CD4-positive, alpha-beta T cell treated with Interleukin-17A for 1 hour (primary cell): ENCODE results near the gene ZNF521.

Source experiments
- DNase-seq: peaks from one replicate; pipeline ENCODE4 v3.0.0-alpha.2; 2020

The ZNF521 gene

DNA sequence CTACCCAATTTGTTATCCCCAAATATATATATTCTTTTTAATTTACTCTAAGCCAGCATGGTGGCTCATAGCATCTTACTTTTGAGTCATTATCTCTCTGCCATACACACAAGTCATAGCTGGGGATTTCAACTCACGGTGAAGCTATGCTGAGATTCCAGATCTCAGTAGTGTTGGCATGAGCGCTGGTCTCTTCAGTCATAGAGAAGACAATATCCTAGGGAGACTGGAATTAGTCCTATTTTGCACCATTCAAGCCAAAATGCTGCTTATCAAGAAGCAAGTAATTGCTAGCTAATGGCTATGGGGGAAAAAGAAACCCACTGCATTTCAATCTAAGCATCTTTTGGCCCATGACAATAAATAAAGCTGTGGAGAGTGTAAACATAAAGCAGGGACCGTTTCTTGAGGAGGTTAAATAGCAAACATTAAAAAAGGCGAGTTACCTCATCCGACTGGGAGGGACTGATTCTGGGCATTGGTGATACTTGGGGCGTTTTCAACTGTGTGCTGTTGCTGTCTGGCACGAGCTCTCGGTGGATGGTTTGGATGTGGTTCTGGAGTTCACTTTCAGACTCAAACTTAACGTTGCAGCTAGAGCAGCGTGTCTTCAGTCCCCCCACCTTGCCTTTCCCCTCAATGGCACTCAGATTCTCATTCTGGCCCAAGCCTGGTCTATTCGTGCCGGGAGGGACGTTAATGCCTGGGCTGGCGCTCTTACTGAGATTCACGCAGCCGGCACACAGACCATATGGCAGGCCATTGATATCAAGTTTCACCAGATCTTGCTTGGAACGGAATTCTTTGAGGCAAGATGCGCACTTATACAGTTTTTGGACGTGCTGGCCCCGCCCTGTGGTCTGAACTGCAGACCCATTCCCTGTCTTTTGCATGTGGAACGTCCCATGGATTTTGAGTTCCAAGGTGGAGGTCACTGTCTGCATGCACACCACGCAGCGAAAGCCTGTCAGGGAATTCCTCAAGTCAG, 127.8 kb downstream of the ZNF521 start:
- no peak for DNase-seq

GRCh38 chr18:25223211-25223610, 128.8 kb downstream of the ZNF521 start:
- DNase-seq: no peak

GRCh38 chr18:25222648-25223047, 129.3 kb downstream of the ZNF521 start:
- no peak for DNase-seq

GRCh38 chr18:25210622-25211021, 141.3 kb downstream of the ZNF521 start:
- DNase-seq: no peak

DNA sequence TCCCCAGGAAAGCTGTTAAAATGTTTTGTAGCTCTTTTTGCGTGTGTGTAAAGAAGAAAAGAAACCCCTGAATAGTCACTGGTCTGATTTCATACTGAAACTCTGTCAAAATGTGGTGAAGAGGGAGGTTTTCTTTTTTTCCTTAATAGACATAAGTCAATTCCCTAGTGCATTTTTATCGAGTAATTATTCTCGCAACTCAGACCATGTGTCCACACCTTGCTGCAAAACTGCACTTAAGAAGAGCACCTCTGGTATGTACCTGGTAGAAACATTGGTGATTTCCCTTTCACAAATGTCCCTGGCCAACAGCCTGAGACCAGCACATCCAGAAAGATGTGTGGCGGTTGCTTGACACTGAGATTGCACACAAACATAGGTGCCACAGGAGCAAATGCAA, 159.9 kb downstream of the ZNF521 start:
- no peak for DNase-seq

DNA sequence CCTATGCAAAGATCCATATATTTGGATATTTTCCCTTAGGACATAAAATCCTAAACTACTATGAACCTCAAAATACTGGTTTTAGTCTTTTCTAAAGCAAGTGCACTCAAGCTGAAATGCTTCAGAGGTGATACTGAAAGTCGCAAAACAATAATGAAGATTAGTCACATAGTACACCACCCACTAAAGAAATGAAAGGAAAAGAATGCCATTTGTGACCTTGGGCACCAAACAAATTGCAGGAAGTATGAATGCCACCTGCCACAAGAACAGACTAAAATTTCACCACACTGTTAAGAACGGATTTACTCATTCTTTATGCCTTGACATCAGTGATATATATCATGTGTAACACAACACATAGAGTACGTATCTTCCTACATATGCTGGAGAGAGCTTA, 161.5 kb downstream of the ZNF521 start:
- DNase-seq: no peak

GRCh38 chr18:25189391-25190185, 162.4 kb downstream of the ZNF521 start:
- no peak for DNase-seq

GRCh38 chr18:25187521-25188192, 164.3 kb downstream of the ZNF521 start:
- no peak for DNase-seq

DNA sequence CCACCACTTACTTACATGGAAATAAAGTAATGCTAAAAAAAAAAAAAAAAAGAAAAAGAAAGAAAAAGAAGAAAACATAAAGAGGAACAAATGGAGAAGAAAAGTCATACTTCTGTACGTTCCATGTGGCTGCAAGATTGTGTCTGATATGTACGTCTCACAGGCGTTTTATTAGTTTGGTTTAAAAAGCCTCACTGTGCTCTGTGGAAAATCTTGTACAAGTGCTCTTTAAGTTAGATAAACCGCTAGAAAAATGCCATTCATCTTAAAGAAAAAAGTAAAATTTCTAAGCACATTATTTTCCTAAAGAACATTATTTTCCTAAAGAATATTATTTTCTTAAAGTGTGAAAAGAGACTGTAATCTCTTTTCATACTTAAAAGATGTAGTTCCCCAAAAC, 165.1 kb downstream of the ZNF521 start:
- no peak for DNase-seq

GRCh38 chr18:25181993-25182392, 170.0 kb downstream of the ZNF521 start:
- no peak for DNase-seq

DNA sequence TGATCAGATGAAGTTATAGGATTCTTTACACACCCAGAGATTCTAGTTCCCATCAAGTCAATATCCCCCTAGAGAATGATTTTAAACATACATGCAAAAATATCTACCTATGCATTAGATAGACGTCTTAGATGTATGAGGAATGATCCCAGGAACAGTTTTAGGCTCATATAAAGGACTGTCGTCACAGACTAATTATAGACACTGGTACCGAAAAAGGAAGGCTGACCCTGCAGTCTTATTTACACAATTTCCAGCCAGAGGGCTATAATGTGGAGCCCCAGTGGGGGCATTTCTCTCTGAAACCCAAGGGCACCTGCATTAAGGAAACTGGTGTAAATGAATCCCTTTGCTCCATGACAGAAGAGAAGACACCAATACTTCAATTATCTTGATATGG, 170.4 kb downstream of the ZNF521 start:
- no peak for DNase-seq

- no peak for DNase-seq
These were observed 170.9 kb downstream of the ZNF521 start for GRCh38 chr18:25180973-25181548.

DNA sequence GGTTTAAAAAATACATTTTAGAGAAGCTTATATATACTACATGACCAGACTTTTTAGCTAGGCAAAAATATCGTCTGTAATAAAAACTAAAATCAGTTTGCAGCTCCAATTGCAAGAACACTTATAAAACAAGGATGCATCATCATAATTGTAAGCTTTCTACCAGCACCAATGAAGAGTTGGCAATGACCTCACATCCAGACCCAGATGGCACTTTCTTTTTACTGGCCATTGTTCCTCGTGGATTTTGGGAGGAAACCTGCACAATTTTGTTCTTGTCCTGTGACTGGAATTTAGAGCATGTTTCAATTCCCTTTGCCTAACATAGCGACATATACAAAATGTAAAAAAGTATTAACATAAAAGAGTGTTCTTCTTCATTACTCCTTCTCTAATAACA, 174.3 kb downstream of the ZNF521 start:
- DNase-seq: no peak

DNA sequence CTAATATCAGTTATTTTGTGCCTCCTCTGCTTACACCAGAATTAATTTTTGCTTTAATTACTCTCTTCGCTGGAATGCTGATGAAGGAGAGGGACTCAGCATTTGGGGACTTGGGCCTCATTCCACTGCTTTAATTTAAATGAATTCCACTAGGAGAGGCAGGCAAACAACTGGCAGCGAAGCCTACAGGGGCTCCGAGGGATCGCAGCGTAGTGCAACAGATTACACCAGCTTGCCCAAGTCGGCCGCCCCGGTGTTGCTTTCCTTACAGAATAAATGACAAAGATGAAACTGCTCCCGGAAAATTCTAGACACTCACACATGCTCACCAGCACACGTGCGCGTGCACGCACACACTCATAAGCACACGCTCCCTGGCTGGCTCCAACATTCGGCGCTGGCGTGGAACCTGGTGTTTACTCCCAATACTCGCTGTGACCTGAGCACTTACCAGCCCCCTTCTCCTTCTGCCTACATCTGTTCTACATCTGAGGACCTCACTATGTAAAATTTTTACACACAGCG, 175.4 kb downstream of the ZNF521 start:
- no peak for DNase-seq

DNA sequence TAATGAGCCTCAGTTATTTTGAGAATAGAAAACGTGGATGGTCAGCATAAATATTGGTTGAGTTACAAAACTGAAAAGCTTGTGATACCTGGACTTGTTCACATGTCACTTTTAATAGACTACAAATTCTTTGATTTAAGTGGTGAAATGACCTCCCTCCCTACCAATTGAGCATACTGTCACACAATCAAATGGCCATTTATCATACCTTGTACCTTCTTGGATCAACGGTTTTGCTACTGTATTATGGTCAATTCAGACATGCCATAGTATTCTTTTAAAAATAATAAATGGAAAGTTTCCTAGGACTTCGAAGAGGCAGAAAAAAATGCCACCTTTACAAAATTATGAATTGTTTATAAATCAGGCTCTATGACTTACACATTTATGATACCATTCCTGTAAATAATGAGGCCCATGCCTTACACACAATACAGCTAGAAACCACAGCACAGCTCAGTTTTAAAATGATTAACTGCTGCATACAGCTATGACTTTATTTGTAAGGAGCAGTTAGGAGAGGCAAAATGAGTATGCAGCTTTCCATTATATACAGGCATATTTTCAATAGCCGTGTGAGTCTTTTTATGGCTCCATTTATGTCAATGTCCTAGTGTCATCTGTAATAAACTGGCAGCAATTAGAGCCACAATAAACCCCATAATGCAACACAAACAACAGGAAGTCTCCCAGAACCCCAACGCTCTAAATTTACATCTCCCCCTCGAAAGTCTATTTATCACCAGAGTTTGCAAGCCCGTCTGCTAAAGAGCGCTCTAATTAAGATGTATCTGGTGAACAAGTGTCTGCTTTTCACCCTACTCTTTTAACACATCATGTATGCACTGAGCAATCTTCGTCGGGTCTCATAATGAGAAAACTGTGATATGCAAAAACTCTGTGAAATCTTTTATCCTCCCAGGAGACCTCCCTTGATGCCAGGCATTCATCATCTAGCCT, 176.1 kb downstream of the ZNF521 start:
- DNase-seq: no peak

DNA sequence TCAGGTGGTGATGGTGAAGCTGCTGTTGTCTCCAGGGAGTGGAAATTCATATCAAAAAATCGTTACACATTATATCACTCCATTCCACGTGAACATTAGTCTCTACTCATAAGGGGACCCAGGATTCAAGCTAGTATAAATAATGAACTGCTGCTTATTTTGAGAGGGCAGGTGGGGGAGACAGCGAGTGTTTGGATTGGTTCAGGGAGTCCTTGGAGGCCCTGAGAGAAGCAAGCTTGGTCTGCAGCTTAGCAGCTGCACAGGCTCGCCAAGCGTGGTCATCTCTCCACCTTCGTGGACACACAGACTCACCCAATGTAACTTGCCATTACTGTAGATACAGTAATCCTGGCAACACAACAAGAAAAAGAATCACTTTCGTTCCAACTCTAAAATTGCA, 177.6 kb downstream of the ZNF521 start:
- DNase-seq: no peak

DNA sequence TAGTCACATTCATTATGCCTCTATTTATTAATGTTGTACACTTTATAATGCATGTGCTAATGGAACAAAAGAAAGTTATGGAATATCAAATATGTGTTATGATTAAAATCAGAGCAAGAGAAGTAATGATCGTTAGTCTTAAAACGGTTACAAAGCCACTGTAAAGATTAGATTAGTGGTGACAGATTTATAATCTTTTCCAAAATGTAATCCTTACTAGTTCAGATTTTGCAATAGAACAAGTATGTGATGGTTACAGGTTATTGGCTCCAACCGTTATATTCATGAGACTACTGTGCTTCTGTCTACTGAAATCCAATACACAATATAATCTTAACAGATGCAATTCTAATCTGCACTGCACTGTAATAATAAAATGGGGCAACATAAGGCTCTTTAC, 180.6 kb downstream of the ZNF521 start:
- DNase-seq: no peak

DNA sequence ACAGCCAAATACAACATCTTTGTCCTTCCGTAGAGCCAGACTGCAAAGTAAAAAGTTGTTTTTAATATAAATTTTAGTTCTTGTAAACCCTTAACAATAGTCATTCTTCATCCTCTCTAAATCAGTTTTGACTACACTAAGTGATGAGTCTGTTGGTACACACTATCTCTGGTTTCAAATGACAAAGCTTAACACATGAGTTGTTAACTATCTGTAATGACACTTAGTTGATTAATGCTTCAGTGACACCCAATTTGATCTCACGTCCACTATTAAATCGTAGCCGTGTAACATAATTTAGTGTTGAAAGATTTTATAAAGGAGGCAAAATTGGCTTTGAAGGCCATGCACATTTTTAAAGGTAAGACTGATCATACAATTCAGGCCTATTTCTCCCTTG, 181.6 kb downstream of the ZNF521 start:
- no peak for DNase-seq

- no peak for DNase-seq
These were observed 182.3 kb downstream of the ZNF521 start for GRCh38 chr18:25169701-25170100.

- no peak for DNase-seq
These were observed 184.2 kb downstream of the ZNF521 start for GRCh38 chr18:25167612-25168410.

- no peak for DNase-seq
These were observed 185.9 kb downstream of the ZNF521 start for GRCh38 chr18:25166113-25166512.
